NCI-H345 treated with DMSO at 0.1 percent for 48 hours (cell line): ENCODE results near the gene SRSF5.

Source experiments
- DNase-seq: peaks from one replicate; lab custom pipeline; 2025; ENCODE audit not compliant: unreplicated experiment; lab: John Stamatoyannopoulos, UW

The SRSF5 gene

DNA sequence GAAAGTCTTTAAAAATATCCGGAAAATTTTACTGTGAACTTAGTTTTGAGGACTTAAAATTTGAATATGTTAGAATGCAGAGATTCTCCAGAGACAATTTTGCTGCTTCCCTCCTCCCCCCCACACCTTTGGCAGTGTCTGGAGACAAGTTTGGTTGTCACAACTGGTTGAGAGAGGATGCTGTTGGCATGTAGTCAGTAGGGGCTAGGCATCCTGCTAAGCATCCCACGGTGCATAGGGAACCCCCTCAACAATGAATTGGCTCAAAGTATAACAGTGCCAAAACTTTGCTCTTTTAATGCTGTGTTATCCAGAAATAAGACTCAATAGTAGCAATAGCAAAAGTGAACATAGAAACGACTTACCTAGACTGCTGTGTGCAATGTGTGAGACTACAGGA is 3.6 kb downstream of the SRSF5 start:
- no peak for DNase-seq

DNA sequence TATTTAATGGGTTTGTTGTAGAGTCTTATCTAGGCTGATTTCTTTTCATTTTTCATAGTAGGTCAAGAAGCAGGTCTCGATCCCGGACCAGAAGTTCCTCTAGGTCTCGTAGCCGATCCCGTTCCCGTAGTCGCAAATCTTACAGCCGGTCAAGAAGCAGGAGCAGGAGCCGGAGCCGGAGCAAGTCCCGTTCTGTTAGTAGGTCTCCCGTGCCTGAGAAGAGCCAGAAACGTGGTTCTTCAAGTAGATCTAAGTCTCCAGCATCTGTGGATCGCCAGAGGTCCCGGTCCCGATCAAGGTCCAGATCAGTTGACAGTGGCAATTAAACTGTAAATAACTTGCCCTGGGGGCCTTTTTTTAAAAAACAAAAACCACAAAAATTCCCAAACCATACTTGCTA is 4.2 kb downstream of the SRSF5 start:
- no peak for DNase-seq

DNA sequence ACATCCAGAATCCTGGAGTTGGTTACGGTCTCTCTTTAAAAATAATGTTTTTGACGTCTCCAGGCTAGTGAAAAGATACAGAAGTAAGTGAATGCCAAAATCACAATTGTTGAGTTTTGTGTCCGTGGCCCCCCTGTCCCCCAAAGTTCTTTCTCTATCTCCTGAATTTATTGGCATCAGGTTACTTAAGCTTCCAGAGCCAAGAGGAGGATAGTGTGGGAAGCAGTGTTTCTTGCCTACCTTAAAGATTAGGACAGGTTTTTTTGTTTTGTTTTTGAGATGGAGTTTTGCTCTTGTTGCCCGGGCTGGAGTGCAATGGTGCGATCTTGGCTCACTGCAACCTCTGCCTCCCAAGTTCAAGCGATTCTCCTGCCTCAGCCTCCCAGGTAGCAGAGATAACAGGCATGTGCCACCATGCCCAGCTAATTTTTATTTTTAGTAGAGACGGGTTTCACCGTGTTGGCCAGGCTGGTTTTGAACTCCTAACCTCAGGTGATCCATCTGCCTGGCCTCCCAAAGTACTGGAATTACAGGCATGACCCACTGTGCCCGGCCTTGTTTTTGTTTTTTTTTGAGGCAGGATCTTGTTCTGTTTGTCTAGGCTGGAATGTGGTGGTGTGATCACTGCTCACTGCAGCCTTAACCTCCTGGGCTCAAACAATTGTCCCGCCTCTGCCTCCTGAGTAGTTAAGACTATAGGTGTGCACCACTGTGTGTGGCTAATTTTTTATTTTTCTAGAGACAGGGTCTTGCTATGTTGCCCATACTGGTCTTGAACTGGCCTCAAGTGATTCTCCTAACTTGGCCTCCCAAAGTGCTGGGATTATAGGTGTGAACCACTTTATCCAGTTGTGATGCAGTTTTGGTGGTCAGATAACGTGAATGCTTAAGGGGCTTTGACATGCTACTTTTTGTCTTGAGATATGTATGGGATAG is 5.4 kb downstream of the SRSF5 start:
- DNase-seq, result no peak

DNA sequence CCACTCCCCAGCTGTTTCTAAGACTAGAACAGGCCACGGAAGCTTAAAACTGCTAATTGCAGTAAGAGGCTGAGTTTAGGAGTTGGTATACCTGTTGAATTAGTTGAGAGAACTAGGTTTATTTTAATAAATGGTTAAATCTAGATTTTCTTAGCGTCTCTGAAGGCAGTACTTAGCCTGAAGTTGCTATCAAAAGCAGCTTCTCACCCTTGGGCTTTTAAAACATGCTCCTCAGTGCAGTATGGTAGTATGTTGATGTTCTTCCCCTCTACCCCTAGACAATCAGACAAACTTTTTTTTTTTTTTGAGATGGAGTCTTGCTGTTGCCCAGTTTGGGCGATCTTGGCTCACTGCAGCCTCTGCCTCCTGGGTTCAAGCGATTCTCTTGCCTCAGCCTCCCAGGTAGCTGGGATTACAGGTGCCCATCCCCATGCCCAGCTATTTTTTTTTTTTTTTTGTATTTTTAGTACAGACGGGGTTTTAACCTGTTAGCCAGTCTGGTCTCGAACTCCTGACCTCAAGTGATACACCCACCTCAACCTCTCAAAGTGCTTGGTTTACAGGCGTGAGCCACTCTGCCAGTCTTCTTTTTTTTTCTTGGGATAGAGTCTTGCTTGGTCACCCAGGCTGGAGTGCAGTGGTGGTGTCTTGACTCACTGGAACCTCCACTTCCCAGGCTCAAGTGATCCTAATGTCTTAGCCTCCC is 6.8 kb downstream of the SRSF5 start:
- DNase-seq, result no peak

DNA sequence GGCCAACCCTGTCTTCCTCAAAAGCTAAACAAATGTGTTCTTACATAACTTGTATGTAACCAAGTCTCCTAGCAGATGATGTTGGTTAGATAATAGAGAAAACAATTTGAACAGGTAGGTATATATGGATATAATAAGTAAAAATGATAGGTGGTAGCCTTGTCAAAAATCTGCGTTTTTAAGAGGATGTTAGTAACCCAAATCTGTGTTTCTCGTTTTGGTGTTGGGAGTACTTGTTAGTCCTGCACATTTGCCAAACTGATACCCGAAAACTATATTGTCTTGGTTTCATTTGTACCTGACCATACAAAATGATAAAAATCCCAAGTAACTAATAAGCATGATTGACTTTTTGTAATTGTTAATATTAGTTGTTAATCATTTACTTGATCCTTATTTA is 8.1 kb downstream of the SRSF5 start:
- no peak for DNase-seq

DNA sequence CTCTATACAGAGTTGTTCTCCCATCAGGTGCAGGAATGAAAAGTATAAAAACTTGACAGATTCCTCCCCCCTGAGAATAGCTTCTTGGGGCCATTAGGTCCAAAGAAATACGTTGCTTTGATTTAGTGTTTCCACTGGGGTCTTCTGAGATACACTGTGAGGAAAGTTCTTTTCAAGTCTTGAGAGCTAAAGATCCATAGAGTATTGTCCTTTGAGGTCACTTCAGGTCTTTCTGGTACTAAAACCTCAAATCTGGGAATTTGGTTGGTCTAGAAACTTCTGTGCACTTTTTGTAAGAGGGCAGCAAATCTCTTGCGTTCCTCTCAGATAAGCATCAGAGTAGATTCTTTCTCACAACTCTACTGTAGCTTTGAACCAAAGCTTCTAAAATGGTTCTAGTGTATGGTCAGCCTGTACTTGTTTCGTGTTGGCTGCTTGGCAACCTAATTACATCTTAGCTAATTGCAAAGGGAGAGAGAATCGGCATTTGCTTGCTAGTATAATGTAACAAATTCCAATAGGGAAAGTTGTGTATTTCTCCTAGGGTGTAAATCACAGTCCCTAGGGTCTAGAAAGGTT is 10.0 kb downstream of the SRSF5 start:
- no peak for DNase-seq

DNA sequence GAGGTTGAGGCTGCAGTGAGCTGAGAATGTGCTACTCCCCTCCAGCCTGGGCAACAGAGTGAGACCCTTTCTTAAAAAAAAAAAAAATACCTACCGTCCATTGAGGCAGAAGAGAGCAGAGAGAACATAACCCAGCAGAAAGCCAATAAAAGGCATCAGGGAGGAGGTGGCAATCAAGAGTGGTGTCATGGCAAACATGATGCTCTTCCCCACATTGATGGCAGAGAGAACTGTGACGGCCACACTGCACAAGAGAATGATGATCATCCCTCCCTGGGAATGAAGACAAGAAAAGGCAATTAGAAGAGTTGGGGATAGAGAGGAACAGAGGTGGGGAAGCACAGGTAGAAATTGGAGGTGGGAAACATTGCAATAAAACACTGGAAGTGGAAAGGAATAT is 12.1 kb downstream of the SRSF5 start:
- no peak for DNase-seq

DNA sequence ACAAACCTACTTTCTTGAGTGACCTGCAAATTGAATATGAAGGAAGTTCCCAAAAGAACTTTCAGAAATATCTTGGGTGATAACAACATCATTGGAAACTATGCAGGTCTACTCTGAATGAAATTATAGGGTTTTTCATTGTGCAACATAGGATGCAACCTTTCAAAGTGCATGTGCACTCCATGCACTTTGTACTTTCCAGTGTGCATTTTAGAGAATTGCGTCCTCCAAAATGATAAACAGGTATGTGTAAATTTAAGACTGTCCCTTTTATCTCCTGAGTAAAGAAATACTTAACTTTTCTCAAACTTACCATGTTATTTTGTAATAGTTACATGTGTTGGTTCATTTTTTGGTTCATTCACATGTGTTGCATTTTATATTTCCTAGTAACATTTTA is 13.2 kb downstream of the SRSF5 start:
- DNase-seq, result no peak

DNA sequence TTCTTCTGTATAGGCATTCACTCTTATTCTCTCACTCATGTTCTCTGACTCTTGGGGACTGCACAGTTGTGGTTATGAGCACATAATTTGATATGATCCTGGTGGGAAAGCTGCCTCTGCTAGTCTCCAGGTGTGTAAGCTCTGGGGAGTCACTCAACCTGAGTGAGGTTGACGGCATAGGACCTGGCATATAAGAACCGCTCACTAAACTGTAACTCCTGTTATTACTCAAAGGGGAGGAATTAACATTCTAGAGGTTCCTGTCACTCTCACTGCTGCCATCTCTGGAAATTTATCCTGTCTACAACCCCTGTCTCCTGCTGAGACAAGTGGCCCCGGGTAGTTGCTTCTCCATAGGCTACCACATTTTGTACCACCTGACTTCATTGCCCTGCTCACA is 14.0 kb downstream of the SRSF5 start:
- no peak for DNase-seq

DNA sequence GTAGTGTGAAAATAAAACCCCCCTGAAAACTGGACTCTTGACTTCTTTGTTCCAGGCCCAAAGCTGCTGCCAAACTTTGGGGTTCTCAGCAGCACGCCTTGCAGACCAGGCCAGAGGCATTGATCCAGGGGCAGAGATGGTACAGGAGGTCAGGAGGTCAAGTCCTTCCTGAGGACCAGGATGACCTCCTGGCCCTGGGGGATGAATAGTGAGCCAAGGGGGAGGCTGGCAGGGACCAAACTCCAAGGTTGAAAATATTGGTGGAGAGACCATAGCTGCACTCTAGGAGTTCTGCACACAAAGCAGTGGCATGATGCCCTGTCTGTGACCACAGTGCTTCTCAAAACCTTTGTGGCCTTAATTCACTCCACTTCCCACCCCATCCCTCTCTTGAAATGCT is 18.0 kb downstream of the SRSF5 start:
- no peak for DNase-seq

DNA sequence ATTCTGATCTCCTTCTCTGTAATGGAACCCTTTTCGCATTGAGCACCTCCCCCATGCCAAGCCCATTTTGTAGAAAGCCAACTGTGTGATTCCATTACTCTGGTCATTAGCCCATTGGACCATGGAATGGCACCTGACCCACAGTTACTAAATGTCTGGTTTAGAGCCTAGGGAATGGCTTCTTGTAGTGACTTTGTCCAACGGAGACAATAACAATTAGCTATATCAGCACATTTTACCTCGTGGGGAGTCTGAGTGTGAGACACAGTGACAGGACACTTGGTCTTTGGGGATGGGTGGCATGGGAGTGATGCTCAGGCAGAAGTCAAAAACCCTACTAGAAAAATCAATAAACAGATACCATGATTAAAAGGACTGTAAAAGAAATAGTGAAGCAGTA is 19.7 kb downstream of the SRSF5 start:
- no peak for DNase-seq

DNA sequence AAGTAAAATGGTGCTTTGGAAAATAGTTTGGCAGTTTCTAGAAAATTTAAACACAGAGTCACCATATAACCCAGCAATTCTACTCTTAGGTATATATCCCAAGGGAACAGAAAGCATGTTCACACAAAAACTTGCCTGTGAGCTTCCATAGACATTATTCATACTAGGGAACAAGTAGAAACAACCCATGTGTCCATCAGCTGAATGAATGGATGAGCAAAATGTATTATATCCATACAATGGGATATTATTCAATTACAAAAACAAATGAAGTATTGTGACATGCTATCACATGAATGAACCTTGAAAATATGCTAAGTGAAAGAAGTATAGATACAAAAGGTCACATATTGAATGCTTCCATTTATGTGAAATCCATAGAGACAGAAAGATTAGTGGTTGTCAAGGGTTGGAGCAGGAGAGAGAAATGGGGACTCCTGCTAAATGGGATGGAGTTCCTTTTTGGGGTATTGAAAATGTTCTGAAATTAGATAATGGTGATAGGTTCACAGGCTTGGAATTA is 22.2 kb downstream of the SRSF5 start:
- DNase-seq, result no peak

DNA sequence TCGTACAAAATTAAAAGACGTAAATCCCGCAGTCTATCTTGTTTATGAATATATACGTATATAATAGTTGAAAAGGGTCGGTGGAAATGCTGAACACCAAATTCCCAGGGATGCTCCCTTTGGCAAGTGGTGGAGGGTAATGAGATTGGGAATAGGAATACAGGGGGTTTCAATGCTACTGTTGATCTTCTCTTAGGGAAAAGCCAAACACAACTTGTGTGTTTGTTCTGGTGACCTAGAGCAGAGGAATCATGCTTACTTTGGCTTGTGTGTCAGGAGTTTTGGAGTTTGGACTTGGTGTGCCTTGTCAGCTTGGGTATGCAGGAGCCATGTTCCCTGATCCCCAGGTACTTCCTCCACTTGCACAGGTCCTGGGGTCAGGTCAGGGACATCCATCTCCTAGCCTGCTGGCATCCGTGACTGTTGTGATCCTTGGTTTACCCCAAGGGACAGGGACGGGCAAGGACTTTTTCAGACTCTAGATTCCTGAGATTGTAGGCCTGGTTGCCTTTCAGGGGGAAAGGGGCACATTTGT is 26.0 kb downstream of the SRSF5 start:
- DNase-seq, result no peak

DNA sequence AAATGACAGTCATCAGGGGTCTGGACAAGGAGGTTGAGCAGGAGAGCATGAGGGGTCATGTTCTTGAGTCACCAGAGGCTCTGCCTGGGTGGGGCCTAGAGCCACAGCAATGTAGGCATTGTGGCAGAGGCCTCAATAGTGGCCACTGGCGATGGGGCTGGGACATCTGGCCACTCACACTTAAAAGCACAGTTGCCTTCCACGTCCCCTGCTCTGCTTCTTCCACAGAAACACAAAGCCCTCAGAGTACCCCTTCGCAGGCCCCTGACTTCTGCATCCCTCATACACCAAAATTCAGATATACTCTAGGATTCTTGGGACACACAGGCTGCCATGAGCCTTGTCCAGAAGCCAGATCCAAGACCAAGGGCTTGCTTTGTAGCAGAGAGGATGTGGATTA is 27.8 kb downstream of the SRSF5 start:
- DNase-seq, result no peak

DNA sequence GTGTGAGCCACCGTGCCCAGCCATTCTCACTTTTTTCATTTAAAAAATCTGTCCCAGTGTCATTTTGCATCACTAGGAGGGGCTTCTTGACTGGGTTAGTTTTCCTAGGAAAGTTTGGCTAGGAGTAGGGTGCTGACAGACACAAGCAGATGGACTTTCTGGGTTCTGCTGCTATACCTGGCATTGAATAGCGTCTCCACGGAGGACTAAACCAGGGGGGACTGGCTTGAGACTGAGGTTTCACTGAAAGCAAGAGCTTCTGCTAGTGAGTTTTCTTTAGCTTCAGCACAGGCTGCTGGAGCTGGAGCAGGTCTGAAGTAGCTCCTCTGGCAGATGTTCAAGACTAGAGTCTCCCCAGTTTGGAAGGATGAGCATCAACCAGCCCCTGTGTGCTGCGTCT is 28.7 kb downstream of the SRSF5 start:
- DNase-seq, result no peak

DNA sequence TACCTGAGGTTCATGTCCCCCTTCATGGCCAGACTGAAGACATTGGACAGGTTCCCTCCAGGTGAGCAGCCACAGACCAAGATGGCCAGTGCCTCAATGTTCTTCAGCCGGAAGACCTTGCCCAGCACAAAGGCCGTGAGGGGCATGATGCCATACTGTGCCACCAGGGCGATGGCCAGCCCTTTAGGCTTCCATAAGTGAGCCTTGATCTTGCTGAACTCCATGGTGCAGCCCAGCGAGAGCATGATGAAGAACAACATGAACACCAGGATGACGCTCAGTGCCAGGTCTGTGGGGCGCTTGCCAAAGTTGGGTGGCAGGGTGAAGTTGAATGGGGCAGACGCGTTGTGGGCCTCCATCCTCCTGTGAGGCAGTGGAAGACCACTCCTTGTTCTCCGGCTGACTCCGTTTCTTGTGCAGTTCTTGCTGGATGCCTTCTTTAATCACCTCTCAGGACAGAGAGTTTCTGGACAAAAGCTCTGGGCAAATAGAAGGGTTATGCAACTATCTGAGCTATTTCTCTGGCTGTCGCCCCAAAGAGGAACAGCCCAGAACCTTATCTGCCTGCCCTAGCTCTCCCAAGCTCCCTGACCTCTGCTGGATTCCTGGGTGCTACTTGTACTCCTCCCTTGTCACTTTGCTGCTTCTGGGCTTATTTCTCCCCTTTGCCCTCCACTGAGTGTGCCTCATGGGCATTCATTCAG is 30.0 kb downstream of the SRSF5 start, which contains the start of gene SLC10A1:
TSS of gene SLC10A1 (minus strand) at position 445 of the 704 bp plus-strand sequence. CDS start at position 359, 86 bp downstream.
- no peak for DNase-seq

DNA sequence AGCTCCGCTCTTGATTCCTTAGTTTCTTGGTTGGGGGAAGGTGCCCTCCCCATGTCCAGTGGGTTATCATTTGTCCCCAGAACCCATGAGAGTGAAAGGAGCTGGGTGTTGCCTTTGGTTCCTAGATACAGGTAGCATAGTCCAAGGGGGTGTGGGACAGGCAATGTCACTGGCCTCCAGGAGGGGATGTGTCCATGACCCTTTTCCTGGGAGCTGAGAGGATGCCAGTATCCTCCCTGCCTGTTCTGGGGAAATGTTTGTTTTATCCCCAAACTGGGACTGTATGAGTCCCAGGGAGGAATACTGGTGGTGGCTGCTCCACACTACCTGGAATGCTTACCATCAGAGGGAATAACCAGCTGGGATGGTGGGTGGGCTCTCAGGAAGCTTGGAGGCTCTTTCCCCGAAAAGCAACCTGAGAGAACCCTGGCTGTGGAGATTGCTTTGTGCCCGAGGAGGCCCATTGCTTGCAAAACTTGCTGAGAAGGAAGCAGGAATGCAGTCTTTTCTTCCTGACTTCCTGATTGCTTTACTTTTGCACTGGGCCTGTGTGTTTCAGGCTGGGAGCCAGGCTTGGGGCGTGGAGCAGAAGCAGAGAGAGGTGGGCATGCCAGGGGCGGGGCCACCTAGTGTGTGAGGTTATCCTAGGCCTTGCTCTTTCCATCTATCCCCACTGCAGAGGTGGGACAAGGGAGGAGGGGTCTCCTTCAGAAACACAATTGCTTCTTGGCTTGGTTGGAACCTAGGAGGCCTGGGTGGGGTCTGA is 30.8 kb downstream of the SRSF5 start:
- no peak for DNase-seq

DNA sequence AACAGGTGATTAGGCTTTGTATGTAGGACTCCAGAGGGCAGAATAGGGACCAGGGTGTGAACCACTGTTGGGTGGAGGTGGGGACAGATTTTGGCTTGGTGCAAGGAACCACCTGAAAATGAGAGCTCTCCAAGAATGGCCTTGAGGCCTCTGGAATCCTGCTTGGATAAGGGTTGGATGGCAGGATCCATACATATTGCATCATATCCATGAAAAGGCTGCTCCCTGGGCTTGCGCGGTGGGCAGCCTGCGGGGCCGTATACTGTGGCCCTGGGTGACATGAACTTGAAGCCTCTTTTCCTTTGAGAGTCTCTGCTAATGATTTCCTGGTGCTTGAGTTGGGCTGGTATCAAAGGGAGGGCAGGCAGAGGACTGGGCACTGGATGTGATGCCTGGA is 31.4 kb downstream of the SRSF5 start:
- no peak for DNase-seq

DNA sequence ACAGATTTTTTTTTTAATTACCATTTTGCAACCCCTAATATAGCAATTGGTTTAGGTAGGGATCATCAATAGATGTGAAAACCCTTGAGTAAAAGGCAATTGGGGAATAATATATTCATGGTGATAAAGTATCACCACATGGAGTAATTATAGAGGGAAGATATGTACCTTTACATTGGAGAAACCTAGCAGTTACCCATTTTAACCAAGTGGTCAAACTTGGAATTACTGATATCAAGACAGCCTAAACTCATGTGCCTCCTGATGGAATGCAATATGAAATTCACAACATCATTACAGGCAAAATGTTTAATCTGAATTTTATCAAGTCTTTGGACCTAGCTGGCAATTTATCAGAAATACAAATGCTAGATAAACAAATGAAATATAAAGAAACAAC is 36.8 kb downstream of the SRSF5 start:
- no peak for DNase-seq

DNA sequence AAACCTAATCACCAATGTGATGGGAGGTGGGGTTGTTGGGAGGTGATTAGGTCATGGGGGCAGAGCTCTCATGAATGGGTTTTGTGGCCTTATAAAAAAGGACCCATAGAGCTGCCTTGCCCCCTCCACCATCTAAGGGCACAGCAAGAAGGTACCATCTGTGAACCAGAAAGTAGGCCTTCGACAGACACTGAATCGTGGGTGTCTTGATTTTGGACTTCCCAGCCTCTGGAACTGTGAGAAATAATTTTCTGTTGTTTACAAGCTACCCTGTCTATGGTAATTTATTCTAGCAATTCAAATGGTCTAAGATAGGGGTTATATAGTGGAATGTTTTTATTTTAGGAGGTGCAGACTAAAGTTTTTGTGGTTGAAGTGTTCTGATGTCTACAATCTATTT is 38.0 kb downstream of the SRSF5 start:
- no peak for DNase-seq
